ENCODE results near the gene KIAA1671. TPM values are rescaled to one million over a fixed set of nuclear protein-coding genes. Genes with fewer than 3 reads are reported as not detected.
A peak's percentile ranks its signal among the peaks of the same experiment; 100 is the strongest.

KIAA1671 gene
- total and polyA plus RNA-seq, 2 of the 13 experiments (the other 11 are each of a cell fraction or from before 2014, with no cell fraction given), result 13.5 to 13.6 TPM

DNA sequence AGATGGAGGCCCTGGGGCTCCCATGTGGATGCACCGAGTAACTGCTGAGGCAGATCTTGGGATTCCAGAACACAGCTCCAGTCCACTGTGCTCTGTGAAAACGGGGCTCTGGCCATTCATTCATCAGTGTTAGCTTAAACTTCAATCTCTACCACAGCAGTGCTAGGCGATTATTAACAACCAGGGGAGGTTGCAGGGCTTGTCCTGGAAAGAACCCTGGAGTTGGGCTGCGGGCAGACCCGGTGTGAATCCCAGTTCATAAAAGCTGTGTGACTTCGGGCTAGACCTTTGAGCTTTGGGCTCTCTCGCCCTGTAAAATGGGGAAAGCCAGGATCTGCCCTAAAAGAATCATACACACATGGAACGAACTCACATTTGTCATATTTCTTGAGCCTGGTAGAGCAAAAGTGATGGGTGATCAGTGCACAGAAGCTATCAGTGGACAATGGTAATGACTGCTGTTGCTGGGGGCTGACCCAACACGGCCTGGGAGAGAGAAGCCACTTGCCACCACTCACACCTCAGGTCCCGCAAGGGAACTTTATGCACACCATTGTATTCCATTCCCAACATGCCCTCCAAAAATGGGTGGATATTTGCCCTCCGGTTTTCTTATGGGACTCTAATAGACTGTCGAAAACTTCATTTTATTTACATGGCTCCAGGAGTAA, 231.6 kb downstream of the KIAA1671 start (continued):
- TF ChIP-seq MED13 (CRISPR knock-in tag; IDR thresholded peaks at IDR 0.05) (no peak), ZNF510 (CRISPR knock-in tag; IDR thresholded peaks at IDR 0.05; ENCODE audit: low read depth) (no peak), ZNF232 (CRISPR knock-in tag; IDR thresholded peaks at IDR 0.05; ENCODE audit: borderline replicate concordance) (no peak), ZNF224 (CRISPR knock-in tag; IDR thresholded peaks at IDR 0.05) (no peak), NFE2L1 (CRISPR knock-in tag; IDR thresholded peaks at IDR 0.05; ENCODE audit: borderline replicate concordance) (no peak), JDP2 (CRISPR knock-in tag; IDR thresholded peaks at IDR 0.05; ENCODE audit: borderline replicate concordance) (no peak), ZNF841 (CRISPR knock-in tag; IDR thresholded peaks at IDR 0.05; ENCODE audit: borderline replicate concordance) (no peak), ARNT2 (CRISPR knock-in tag; IDR thresholded peaks at IDR 0.05; ENCODE audit: low read depth) (0 out of 2 replicates have a peak, but pooled peaks have one; percentile 37), CENPX (CRISPR knock-in tag; IDR thresholded peaks at IDR 0.05) (no peak), POGZ (CRISPR knock-in tag; IDR thresholded peaks at IDR 0.05) (no peak)
- TF ChIP-seq, protein P1, sequence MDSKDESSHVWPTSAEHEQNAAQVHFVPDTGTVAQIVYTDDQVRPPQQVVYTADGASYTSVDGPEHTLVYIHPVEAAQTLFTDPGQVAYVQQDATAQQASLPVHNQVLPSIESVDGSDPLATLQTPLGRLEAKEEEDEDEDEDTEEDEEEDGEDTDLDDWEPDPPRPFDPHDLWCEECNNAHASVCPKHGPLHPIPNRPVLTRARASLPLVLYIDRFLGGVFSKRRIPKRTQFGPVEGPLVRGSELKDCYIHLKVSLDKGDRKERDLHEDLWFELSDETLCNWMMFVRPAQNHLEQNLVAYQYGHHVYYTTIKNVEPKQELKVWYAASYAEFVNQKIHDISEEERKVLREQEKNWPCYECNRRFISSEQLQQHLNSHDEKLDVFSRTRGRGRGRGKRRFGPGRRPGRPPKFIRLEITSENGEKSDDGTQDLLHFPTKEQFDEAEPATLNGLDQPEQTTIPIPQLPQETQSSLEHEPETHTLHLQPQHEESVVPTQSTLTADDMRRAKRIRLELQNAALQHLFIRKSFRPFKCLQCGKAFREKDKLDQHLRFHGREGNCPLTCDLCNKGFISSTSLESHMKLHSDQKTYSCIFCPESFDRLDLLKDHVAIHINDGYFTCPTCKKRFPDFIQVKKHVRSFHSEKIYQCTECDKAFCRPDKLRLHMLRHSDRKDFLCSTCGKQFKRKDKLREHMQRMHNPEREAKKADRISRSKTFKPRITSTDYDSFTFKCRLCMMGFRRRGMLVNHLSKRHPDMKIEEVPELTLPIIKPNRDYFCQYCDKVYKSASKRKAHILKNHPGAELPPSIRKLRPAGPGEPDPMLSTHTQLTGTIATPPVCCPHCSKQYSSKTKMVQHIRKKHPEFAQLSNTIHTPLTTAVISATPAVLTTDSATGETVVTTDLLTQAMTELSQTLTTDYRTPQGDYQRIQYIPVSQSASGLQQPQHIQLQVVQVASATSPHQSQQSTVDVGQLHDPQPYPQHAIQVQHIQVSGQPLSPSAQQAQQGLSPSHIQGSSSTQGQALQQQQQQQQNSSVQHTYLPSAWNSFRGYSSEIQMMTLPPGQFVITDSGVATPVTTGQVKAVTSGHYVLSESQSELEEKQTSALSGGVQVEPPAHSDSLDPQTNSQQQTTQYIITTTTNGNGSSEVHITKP (CRISPR knock-in tag; IDR thresholded peaks at IDR 0.05; ENCODE audit: low read depth), result no peak
- TF ChIP-seq, protein P2, sequence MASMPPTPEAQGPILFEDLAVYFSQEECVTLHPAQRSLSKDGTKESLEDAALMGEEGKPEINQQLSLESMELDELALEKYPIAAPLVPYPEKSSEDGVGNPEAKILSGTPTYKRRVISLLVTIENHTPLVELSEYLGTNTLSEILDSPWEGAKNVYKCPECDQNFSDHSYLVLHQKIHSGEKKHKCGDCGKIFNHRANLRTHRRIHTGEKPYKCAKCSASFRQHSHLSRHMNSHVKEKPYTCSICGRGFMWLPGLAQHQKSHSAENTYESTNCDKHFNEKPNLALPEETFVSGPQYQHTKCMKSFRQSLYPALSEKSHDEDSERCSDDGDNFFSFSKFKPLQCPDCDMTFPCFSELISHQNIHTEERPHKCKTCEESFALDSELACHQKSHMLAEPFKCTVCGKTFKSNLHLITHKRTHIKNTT (CRISPR knock-in tag; IDR thresholded peaks at IDR 0.05), result no peak
- TF ChIP-seq, protein P3, sequence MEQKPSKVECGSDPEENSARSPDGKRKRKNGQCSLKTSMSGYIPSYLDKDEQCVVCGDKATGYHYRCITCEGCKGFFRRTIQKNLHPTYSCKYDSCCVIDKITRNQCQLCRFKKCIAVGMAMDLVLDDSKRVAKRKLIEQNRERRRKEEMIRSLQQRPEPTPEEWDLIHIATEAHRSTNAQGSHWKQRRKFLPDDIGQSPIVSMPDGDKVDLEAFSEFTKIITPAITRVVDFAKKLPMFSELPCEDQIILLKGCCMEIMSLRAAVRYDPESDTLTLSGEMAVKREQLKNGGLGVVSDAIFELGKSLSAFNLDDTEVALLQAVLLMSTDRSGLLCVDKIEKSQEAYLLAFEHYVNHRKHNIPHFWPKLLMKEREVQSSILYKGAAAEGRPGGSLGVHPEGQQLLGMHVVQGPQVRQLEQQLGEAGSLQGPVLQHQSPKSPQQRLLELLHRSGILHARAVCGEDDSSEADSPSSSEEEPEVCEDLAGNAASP (CRISPR knock-in tag; IDR thresholded peaks at IDR 0.05; ENCODE audit: borderline replicate concordance), result peak; percentile 91; the same call in 1 of the 2 replicates
- TF ChIP-seq, protein P4, sequence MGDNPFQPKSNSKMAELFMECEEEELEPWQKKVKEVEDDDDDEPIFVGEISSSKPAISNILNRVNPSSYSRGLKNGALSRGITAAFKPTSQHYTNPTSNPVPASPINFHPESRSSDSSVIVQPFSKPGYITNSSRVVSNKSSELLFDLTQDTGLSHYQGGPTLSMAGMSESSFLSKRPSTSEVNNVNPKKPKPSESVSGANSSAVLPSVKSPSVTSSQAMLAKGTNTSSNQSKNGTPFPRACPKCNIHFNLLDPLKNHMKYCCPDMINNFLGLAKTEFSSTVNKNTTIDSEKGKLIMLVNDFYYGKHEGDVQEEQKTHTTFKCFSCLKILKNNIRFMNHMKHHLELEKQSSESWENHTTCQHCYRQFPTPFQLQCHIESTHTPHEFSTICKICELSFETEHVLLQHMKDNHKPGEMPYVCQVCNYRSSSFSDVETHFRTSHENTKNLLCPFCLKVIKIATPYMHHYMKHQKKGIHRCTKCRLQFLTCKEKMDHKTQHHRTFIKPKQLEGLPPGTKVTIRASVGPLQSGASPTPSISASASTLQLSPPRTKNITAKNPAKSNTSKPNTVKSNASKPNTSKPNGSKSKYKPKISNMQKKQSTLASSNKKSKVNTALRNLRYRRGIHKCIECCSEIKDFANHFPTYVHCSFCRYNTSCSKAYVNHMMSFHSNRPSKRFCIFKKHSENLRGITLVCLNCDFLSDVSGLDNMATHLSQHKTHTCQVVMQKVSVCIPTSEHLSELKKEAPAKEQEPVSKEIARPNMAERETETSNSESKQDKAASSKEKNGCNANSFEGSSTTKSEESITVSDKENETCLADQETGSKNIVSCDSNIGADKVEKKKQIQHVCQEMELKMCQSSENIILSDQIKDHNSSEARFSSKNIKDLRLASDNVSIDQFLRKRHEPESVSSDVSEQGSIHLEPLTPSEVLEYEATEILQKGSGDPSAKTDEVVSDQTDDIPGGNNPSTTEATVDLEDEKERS (CRISPR knock-in tag; IDR thresholded peaks at IDR 0.05), result 0 out of 2 replicates have a peak, but pooled peaks have one; percentile 39
- TF ChIP-seq, protein P5, sequence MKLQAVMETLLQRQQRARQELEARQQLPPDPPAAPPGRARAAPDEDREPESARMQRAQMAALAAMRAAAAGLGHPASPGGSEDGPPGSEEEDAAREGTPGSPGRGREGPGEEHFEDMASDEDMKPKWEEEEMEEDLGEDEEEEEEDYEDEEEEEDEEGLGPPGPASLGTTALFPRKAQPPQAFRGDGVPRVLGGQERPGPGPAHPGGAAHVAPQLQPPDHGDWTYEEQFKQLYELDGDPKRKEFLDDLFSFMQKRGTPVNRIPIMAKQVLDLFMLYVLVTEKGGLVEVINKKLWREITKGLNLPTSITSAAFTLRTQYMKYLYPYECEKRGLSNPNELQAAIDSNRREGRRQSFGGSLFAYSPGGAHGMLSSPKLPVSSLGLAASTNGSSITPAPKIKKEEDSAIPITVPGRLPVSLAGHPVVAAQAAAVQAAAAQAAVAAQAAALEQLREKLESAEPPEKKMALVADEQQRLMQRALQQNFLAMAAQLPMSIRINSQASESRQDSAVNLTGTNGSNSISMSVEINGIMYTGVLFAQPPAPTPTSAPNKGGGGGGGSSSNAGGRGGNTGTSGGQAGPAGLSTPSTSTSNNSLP (IDR thresholded peaks at IDR 0.05; ENCODE audit: low read depth, low read length), result 0 out of 2 replicates have a peak, but pooled peaks have one; percentile 28
- TF ChIP-seq, protein P6, sequence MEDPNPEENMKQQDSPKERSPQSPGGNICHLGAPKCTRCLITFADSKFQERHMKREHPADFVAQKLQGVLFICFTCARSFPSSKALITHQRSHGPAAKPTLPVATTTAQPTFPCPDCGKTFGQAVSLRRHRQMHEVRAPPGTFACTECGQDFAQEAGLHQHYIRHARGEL (CRISPR knock-in tag; IDR thresholded peaks at IDR 0.05), result no peak
